Stromal cell of bone marrow (primary cell): ENCODE measurements around the gene HS3ST1.

ENCODE experiments used
- DNase-seq: peaks from one replicate; pipeline ENCODE4 v3.0.0-alpha.2; 2012; ENCODE audit warnings: low read depth

HS3ST1 gene

DNA sequence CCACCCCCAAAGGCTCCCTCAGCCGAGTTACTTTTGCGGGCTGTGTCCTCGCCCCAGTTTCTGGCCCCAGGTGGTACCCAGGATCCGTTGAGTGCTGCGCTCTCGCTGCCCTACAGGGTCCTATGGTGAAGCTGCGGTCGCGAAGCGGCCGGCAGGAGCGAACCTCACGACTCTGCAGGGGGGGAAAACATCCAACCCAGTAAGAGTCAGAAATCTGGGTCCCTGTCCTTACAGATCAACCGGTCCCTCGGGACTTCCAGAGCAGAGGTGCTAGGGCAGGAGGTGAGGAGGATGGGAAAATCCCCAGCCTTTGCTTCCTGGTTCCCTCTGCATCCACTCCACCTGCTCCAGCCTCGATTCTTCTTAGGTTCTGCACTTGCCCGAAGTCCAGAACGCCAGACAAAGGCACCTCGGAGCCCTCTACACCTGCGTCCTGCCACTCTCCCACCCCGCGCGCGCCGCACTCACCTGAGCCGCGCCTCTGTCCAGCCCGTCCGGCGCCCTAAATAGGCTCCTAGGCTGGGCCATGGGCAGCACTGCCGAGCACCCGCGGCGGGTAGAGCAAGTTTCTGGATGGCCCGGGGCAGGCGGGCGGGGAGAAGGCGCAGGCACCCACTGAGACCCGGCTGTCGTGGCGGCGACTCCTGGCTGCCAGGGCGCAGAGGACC lies at the start of gene HS3ST1:
Gene HS3ST1, minus strand, starts transcription at position 664 of the 668 bp plus-strand sequence. CDS start 28,889 bp downstream, outside the sequence.
- no peak for DNase-seq

DNA sequence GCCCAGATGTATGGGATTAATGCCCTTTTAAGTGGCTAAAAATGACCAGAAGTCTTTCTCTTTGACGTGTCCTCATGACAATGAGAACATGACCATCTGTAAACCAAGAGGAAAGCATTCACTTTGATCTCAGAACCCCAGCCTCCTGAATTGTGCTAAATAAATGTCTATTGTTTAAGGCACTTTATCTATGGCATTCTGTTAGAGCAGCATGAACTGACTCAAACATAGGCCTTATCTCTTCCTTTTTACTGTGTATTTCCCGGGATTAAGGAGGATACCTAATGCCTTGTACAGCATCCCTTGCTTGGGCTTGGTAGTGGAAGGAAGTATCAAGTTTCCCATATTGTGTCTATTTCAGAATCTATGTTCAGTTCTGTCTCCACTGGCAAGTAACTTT lies 47.2 kb upstream of the HS3ST1 start:
- DNase-seq: no peak

DNA sequence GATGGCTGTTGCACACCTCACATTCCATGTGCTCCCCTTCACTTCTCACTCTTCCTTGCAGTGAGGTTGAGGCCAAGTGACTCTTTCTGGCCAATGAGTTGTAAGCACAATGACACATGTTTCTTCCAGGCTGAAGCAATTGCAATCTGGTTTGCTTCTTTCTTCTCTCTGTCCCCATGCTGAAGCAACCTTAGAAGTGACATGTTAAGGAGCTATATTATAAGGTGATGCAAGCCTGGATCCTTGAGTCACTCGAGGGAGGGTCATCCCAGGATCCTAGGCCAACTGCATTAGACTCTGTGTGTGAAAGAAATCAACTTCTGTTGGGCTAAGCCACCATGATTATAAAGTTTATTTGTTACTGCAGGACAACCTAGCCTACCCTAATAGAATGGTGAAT lies 45.5 kb upstream of the HS3ST1 start:
- DNase-seq: no peak

DNA sequence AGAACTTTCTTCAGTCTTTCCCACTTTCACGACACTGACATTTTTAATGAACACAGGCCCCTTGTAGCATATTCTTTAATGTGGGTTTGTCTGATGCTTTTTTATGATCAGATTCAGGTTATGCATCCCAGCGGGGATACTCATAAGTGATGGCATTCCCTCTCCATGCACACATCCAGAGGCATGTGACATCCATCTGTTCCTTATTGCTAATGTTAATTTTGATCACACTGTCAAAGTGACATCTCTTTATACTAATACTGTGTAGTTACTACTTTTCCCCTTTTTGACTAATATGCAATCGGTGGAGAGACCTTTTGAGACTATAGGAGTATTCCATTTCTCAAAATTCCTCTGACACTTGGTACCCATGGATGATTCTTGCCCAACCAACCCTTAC lies 43.8 kb upstream of the HS3ST1 start:
- no peak for DNase-seq

DNA sequence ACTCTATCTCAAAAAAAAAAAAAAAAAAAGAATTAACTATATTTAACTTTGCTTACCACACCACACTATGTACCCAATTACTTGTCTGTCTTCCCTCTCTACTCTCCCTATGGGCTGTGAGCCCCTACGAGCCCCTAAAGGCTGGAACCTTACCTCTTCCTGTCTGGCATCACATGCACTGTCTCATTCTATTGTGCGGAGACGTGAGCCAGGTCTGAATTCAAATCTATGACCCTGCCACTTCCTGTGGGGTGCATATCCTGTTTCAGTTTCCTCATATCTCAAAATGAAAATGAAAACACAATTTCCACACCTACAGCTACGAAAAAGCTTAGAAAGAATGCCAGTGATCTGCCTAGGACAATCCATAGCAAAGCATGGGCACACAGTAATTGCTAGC lies 42.9 kb upstream of the HS3ST1 start:
- DNase-seq: no peak

DNA sequence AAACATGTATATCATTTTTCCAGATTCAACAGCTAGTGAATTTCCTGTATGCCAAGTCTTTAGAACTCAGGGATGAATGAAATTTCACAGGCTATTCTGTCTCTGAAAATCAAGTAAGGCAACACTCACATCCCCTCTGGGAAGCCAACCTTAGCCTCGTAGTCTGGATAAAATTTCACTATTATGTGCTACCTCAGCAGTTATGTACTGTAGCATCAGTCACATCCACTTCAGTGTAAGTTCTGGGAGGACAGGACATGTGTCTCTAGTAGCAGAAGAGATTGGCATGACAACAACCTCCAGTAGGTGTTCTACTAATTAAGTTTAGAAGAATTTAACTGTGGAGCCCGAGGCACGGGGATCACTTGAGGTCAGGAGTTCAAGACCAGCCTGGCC lies 42.4 kb upstream of the HS3ST1 start:
- DNase-seq: no peak

DNA sequence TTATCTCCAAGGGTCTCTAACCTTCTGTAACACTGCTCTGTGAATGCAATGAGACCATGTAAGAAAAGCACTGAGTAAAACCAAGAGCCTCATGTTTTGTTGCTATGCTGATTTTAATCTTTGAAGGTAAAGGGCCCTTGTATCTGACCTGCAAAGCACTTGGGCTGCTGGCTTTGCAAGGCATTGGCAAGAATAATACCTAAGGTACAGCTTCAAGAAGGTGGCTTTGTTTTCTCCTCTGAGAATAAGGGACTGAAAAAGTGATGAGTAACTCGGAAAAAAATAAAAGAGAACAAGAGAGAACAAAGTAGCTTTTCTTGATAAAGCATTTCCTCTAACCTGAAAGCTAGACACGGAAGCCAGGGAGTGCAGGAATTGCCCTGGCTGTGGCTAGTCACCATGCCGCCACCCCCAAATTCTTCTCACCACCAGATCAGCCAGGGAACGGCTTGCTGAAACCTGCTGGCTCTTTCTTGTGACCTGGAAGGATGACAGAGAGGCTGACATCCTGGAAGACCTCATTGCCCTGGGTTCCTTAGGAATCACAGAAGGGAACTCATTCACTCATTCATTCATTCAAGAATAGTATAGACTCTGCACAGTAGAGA lies 41.8 kb upstream of the HS3ST1 start:
- no peak for DNase-seq

DNA sequence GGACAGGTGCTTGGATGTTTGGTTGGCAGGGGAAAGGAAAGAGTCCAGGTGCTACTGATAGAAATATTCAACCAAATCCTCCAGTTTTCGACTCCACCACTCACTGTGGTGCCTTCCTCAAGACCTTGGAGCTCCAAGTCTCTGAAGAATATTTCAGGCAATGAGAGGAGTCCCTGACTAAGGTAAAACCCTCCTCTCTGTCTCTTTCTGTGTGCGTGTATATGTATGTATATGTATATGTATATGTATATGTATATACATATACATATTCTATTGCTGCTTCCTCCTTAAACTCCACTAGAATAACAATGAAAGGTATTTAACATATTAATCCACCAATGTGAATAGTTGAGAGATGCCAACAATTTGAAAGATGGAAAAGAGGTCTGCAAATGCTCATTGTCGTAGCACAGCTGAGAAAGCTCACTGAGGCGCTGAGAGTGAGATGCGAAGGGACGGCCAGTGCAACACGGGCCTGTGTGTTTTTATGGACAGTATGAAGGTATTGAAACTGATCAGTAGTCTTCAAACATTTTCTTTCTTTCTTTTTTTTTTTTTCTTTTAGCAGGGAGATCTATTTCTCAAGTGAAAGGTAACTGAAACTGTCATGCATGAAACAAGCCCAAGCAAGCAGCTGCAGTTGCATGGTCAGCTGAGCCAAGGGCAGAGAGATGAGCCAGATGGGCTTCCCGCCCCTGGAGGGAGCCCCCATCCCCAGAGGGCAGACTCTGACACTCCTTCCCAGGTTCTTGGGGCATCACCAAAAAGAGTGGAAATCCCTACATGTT lies 41.1 kb upstream of the HS3ST1 start:
- no peak for DNase-seq

DNA sequence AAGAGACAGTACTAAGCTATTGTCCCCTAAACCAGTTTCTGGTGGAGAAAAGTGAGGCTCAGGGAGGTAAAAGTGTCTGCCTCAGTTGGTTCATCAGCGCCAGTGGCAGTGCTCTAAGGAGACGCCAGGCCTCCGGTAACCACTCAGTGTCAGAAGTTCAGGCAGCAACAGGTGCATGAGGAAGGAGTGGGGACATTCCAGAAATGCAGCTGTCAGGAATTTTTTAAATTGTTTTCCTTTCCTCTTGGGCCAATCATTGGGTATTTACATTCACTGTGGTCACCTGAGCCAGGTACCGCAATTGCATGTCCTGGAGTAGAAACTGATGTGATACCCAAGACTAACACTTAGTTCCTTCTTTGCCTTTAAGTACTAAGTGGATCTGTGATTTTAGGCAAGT lies 40.2 kb upstream of the HS3ST1 start:
- no peak for DNase-seq

DNA sequence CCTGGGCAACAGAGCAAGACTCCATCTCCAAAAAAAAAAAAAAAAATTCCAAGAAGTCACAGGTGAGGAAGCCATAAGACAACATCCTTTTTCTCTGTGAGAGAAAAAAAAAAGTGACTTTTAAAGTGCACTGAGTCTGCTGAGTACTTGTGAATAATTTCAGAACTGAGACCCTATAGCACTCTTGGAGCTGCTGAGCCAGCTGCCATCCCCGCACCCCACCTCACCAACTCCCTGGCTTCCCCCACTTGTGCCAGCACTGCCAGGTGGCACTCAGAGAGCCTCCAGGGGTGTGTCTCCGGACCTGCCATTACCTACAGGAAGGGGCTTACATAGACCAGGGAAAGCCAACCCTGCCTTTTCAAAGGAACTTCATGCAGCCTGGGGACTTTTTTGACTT lies 39.2 kb upstream of the HS3ST1 start:
- DNase-seq: no peak

DNA sequence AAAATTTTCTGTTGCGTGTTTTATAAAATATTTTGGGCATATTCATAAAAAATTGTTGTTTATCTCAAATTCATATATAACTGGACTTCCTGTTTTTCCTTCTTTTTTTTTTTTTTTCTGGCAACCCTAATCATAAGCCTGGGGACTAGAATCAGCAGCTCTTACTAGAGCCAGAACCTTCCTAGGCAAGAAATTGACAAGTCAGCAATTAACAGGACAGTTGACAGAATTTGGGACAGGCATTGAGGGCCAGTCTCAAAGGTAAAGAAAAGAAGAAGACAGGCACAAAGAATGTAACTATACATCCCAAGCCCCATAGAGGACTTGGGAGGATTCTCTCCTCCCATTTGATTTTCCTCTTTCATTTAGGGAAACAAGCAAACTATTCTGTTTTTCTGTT lies 35.0 kb upstream of the HS3ST1 start:
- DNase-seq: no peak

DNA sequence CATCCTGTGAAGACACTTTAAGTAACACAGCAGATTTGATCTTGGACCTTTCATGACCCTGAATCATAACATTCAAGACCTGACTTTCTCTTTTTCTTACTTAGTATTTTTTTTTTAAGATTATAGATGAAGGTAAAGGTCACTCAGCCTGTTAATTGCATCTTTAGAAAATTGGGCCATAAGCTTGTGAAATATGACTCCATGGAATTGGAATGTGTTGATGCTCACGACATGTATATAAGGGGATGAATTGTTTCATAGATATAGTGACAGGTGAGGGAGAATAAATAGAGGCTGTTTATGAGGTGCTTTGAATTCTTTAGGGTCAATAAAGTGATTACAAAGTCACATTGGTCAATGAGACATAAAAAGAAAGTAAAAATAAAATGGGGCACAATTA lies 27.7 kb upstream of the HS3ST1 start:
- no peak for DNase-seq

DNA sequence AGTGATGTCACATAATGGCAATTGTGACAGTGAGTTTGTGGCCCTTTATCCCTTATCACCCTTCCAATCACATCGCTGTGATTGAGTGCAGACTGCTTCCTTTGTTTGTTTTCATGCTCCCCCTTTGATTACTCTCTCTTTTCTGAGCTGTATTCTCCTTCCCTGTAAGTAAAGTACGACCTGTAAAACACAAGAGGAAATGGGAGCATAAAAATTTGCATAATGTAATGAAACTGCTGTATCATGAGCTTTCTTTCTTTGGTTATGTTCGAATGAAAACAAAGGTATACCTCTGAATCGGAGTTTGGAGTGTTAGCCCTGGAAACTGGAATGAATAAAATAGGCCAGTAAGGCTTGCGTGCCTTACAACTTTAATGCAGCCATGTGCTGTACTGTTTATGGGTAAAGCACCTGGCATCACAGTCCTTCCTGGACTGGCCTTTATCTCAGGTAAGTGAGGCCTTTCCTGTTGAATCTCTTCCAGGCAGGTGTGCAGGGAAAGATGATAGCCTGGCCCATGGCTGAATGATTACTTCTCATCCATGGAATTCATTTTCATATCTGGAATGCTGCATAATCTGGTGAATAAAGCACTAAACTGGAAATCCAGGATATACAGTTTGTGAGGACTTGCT lies 26.6 kb upstream of the HS3ST1 start:
- no peak for DNase-seq

DNA sequence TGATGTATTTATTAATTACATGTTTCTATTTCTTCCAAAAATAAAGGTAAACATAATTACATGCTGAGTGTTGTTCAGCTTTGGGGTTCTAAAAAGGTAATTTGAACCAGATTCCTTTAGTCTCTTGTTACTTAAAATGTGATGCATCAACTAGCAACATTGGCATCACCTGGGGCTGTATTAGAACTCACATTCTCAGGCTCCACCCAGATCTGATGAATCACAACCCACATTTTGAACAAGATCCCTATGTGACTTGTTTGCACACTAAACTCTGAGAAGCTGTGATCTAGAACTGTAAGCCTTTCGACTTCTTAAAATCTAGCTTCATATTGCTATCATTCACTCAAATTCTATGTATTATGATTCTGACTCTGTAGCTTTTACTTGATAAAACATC lies 23.0 kb upstream of the HS3ST1 start:
- no peak for DNase-seq

DNA sequence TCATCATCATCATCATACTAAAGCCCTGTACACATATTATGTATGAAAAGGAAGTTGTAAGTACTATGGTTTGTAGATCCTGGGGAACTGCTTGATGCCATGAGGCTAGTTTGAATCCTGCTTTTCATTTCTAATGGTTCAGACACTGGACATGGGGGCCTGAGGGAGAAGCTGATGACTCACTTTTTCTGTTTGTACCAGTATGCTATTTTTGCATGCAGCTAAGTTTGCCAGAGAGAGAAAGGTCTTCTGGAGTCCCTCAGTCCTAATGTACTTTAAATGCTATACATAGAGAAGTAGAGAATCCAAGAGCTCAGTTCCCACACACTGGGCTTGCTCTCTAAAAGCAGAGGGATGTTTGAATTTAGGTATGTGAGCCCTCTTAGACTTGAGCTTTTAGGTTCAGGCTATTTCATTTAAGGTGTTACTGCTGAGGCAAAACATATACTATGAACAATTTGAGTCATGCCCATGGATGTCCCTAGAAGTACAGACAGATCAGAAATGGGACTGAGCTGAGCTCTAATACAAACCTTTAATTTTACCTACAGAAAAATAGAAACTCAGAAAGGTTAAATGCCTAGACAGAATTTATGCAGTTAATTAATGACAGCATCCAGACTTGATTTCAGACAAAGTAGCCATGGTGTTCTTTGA lies 17.6 kb upstream of the HS3ST1 start:
- peak; percentile 34 for DNase-seq

DNA sequence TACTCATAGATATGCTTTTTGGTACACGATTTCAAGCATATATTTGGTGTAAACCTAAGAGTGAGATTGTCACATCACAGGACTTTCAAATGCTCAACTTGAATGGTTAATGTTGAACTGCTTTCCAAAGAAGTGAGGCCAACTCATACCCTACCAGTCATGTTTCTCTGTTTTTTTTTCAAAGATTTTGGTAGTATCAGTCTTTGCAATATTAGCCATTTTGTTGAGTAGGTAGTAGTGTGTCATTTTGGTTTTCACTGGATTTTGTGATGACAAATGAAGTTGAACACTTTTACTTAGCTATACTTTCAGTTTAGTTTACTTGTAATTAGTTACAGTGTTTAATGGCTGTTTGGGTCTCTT lies 12.5 kb upstream of the HS3ST1 start:
- no peak for DNase-seq

DNA sequence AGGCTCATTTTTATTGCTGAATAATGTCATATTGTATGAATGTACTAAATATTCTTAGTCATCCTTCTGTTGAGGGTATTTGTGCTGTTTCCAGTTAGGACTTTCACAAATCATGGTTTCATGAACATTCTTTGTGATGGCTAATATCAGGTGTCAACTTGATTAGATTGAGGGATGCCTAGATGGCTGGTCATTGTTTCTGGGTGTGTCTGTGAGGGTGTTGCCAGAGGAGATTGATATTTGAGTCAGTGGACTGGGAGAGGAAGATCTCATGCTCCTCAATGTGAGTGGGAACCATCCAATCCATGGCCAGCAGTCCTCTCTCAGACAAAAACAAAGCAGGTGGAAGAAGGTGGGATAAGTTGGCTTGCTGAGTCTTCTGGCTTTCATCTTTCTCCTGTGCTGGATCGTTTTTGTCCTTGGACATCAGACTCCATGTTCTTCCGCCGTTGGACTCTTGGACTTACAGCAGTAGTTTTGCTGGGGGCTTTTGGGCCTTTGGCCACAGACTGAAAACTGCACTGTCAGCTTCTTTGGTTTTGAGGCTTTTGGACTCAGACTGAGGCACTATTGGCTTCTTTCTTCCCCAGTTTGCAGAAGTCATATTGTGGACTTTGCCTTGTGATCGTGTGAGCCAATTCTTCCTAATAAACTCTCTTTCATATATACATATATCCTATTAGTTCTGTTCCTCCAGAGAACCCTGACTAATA lies 11.9 kb upstream of the HS3ST1 start:
- DNase-seq: no peak

DNA sequence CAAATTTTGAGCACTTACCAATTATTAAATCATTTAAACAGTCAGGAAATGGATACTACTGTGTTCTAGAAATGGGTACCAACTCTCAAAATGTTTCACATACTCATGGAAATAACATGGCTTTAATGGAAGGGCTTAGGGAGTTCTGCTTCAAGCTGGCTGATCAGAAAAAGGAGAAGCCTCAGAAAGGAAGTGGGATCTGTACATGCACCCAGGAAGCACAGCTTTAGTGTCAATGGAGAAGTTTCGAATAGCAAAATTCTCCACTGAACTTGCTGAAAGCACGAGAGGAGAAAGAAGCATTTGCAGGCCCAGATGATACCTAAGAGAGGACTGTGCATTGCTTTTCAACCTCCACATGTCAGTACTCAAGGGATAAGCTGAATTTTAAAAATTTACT lies 11.1 kb upstream of the HS3ST1 start:
- DNase-seq: no peak

DNA sequence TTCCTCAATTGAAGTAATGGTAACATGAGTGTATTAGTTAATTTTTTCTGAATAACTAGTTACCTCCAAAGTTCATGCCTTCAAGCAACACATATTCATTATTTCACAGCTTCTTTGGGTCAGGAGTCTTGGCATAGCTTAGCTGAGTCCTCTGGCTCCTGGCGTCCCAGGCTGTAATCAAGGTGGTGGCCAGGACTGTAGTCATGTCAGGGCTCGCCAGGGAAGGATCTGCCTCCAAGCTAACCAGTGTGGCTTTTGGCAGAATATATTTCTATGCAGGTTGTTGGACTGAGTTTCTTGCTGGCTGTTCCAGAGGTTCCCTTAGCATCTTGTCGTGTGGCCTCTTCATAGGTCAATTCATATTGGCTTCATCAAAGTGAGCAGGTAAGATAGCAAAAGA lies 10.0 kb upstream of the HS3ST1 start:
- DNase-seq: no peak

DNA sequence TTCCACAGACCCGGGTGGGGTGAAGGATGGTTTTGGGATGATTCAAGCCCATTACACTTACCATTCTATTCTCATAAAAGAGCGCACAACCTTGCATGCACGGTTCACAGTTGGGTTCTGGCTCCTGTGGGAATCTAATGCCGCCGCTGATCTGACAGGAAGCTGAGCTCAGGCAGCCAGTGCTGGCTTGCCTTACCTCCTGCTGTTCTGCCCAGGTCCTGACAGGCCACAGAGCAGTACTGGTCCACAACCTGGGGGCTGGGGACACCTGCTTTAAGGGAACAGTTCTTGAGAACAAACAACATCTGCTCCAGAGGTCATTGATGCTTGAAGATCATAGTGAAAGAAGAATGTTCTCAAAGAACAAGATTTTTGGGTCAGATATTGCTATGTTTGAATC lies 8.0 kb upstream of the HS3ST1 start:
- DNase-seq: no peak

DNA sequence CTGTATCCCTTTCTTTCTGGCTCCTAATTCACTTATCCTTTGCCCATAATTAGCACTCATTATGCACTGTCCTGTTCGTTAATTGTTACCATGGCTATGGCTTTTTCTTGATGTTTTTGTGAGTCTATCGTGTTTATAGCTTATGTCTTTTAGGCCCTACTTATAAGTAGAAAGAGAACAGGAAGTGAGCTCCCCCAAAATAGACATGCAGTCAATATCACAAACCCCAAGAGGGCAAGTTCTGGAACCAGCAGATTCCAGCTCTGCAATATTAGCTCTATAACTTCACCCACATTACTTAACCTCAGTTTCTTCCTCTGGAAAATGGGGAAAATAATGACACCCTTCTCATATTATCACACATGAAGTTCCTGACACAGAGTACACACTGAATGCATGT lies 7.4 kb upstream of the HS3ST1 start:
- no peak for DNase-seq

DNA sequence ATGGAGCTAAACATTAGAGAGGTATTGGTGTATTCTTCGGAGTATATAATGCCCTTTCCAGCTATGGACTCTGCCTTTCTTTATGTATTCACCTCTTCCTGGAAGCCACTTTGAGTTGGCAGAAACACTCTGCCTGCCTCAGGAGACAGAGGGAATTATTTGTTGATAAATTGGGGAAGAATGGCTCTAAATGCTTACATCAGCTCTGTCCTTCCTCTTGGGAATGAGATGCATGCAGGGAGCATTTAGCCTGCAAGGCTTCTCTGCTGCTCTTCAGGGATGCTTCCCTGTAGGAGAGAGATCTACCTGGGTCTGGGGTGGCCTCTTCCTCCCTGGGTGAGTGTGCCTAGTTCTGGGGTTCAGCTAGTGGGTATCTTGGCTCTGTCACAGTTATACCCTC lies 6.9 kb upstream of the HS3ST1 start:
- DNase-seq: no peak
